ENCODE results near the gene BCAR1.

- TF ChIP-seq CTCF (IDR thresholded peaks at IDR 0.05): no peak
- no peak for TF ChIP-seq POLR2A (IDR thresholded peaks at IDR 0.05)
- TF ChIP-seq POLR2AphosphoS5 (IDR thresholded peaks at IDR 0.05): no peak
- TF ChIP-seq EP300 (IDR thresholded peaks at IDR 0.05): no peak
Measured at GRCh38 chr16:75188832-75189477, 62.5 kb downstream of the BCAR1 start.
